GM18858 (cell line): Measurements from ENCODE around the gene APLP2.
A peak's percentile ranks its signal among the peaks of the same experiment; 100 is the strongest.

ENCODE experiments used
- ATAC-seq: cut with Tn5 transposase; IDR thresholded peaks from one replicate; pipeline ENCODE4 v1.9.1; 2021; ENCODE audit not compliant: unreplicated experiment

APLP2 gene

DNA sequence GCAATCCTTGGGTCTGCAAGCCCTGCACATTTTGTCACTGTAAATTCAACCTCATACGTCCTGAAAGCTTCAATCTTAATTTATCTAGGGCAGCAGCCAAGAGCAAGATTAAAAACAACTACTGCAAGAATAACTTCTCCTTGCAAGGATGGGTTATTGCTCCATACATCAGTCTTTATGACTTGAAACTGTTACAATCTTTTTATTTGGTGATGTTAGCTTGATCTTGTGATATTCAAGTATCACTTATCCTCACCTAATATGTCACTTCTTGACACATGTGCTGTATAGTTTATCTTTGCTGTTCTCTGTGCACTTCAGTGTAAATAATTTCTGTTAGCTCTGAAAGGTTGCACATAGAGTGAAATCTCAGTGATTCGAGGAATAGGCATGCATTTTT is 14.7 kb upstream of the APLP2 start:
- ATAC-seq = no peak

DNA sequence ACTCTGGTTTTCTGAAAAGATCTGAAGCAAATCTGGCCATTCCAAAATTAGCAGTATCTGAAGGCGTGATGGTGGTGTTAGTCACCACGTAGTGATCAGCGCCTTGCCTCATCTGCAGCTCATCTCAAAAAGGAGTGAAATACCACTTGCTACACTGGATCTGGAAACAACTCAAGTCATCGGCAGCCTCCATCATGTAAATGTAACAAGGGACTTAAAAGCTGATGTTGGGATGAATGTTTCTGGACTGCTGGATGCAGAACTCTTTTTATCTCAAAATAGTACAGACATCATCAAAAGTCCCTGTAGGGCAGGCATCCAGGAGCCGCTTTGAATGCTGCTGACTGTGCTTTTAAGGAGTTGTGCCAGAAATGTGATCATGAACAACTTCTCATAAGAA is 14.1 kb upstream of the APLP2 start:
- no peak for ATAC-seq

DNA sequence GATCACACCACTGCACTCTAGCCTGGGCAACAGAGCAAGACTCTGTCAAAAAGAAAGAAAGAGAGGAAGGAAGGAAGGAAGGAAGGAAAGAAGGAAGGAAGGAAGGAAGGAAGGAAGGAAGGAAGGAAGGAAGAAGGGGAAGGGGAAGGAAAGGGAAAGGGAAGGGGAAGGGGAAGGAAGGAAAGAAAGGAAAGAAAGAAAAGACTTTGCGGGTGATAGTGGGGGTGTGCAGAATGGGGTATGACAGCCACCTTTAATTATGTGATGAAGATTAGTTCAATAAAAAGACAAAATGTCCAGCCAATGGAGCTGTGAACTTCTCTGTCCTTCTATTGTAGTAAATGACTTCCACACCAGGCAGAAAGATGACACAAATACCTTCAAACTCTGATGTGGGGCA is 8.7 kb upstream of the APLP2 start:
- no peak for ATAC-seq

DNA sequence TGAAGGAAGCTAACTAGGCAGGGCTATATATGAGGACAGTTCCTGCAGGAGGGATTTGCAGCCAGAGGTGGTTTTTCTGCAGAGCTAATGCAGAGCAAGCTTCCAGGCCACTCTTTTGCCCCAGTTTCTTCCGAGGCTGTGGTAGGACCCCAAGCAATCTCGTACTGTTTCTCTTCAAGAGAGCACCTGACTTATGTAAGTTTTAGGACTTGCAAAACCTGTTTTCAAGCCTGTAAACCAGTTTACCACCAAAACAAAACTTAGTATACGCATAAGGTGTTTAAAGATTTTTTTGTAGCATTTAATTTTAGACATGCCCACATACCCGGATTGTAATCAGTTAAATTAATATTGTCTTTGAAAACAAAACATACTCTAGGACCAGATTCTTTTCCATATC is 7.7 kb upstream of the APLP2 start:
- ATAC-seq = no peak

DNA sequence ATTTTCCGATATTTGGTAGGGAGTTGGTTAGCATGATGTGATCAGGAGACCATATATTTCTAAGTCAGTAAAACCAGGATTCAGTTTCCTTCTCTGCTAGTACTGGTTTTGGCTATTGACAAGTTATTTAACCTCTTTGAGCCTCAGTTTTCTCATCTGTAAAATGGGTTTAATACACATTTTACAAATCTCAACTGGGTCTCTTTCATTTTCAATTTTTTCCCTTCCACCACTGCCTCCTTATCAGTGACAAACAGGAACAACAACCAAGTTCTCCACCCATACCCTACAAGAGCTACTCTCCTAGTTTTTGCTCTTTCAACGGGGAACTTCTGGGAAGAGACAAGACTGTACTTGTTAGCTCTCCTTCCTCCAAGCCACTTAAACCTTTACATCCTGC is 6.2 kb upstream of the APLP2 start:
- no peak for ATAC-seq

DNA sequence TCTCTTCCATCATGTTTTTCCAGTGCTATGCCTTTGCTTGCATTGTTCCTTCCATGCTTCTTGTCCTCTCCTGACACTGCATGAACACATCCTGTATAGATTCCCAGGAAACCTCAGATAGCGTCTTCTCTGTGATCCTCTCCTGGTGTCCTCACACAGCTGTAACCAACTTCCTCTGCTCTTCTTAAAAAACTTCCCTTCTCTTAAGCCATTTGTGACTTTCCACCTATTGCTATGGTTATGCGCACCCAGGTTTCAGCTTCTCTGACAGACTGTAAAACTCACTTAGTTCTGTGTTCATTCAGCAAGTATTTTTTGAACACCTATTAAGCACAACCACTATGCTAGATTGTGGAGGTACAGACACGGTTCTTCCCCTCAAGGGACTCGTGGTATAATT is 5.1 kb upstream of the APLP2 start:
- ATAC-seq = no peak

DNA sequence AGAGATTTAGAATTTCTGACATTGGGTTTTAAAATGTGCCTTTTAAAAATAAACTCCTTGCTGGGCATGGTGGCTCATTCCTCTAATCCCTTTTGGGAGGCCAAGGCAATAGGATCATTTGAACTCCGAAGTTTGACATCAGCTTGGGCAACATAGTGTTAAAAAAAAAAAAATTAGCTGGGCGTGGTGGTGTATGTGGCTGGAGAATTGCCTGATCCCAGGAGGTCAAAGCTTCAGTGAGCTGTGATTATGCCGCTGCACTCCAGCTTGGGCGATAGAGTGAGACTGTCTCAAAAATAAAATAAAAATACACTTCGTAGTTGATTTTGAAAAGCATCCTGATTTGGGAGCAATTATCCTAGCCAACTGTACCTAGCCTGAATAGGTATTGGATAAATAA is 3.4 kb upstream of the APLP2 start:
- no peak for ATAC-seq

DNA sequence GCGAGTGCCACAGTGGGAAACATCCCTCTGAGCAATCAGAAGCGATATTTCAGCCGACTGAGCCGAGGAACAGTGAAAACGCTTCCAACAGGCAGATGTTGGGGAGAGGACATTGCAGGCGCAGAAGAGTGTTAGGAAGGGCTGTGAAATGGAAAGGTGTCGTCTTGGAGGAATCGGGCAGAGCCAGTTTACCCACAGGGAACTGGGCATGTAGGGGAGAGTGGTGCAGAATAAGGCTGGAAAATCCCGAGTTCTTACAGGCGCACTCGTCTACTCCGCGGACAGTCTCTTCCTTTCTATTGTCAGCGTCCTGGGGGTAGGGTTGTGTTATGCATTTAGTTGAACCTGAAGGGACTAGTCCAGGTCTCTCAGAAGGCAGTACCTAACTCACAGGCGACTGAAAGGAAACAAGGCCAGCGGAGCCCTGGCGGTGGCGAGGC is 1.1 kb upstream of the APLP2 start:
- no peak for ATAC-seq

DNA sequence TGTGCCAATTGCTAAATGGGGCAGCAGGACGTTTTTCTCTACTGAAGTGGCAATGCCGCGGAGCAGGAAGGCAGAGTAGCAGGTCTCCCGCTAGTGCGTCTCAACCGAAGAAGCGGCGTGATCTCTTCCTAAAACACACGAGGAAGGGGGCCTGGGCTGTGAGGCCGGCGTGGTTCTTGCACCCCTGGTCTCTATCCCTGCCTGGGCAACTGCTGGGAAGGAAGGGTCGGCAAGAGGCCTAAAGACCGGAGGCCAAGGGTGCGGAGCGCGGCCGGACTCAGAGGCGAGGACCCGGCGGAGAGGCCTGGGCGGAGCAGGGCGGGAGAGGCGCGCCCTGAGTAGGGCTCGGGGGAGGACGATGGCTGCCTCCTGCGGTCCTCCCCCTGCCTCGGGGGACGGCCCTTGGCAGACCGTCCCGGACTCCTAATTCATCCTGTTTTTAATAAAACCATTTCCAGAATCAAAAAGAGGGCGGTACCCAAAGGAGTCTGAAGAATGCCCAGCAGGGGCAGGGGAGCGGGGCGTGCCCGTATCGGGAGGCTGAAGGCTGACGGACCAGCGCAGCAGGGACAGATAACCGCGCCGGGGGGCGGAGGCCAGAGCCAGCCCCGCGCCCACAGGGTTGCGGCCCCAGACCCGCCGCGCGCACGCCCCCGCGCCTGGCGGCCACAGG is 572 bp upstream of the APLP2 start:
- peak; percentile 25 for ATAC-seq

DNA sequence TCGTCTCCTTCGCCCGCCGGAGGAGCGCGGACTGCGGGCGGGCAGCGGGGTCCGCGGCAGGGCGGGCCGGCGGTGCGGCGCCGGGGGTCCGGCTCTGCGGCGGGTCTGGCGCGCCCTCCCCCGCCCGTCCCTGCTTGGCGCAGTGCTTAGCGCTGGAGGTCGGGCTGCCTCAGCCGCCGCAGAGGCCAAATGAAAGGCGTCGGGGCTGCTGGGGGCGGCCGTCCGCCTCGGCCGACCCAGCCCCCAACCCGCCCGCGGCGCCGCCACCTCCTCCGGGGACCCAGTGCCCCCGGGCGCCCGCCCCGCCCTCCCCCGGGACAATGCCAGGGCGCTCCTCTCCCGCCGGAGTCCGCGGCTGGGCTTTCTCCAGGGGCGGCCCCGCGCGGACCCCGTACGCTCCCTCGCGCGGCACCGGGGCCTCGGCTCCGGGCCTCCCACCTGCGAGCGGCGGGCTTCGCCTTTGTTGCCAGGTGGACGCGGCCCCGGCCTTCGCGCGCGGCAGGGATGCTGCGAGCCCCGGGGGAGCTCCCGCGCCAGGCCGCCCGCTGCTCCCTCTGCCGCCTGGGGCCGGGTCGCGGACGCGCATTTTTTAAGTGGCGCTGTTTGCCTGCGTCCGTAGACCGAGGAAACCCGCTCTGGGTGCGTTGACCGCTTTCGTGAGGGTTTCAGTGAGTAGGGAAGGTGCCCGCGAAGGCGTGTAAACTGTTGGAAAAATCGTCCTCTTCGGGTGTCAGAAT is 583 bp downstream of the APLP2 start:
- peak; percentile 21 for ATAC-seq

DNA sequence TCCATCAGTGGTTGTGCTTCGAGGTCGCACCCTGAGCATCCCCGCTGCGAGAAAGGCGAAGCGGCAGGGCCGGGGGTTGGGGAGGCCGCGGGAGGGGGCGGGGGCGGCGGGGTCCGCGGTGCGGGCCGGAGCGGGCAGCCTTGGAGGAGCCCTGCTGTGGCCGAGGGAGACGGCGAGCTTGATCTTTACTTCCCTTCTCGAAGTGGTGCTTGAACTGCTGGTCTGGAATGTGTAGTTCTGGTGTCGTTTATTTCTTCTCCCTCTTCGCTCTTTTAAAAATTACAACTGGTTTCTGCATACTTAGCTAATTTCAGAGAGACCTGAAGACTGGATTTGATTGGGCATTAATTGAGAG is 1.1 kb downstream of the APLP2 start:
- no peak for ATAC-seq

DNA sequence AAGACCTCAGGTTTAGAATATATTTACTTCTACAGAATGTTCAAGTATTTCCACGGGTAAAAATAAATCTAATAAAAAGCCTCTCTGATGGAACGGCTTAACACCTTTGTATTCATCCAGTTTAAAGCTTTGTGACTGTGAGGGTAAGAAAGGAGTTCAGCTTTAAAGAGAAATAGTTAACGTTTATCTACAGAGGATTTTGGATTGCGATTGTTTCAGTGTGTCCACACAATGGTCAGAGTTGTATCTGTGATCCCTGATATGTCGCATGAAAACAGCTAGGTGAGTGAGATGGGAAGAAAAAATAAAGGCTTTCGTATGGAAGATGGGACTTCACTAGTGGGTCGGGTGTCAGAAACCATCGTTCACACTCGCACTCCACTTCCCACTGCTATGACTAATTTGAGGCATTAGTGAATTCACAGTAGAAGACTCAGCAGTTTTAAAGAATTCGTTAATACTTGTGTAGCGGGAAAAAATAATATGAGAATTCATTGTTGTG is 1.6 kb downstream of the APLP2 start:
- no peak for ATAC-seq

DNA sequence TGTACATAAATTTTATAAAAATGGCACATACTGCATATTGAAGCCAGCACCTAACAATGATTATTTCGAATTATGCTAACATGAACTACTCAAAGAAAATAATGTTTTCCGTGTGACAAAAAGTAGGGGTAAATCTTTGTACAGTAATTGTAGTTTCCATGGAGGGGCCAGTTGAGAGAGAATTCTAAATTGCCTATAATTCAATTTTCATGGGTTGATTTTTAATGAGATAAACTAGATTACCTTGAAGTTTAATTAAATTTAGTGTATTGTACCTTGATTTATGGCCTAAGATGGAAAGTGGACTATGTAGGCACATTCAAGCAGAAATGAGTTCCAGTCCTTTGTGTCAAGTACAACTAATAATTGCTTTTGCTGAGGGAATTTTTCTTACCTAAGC is 5.0 kb downstream of the APLP2 start:
- ATAC-seq = no peak

DNA sequence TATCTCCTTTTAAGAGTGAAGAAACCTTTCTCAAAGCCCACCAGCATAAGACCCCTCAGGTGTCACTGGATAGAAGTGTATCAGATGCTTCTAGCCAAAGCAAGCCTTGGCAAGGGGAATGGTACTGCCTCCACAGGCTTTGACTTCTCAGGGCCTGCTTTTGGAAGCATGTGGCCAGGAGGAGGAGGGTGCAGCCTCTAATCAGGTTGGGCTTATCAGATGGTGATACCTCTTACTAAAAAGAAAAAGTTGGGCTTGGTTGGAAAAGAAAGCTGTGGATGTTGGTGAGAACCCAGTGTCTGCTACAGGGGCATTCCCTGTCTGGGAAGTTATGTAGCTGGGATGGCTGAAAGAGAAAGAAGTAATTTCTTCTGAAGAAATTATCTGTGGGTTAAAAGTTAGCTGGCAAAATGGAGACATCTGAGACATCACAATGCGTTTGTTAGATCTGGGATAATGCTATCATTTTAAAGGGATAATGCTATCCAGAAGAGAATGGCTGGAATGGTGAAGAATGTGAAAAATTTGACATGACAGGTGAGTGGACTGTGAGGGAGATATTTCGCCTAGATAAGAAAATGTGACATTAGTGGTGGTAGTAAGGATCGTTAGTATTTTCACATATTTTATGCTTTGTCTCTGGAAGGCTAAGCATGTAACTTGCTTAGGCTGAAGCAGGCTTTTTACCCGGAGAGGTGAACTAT is 7.2 kb downstream of the APLP2 start:
- ATAC-seq = no peak

DNA sequence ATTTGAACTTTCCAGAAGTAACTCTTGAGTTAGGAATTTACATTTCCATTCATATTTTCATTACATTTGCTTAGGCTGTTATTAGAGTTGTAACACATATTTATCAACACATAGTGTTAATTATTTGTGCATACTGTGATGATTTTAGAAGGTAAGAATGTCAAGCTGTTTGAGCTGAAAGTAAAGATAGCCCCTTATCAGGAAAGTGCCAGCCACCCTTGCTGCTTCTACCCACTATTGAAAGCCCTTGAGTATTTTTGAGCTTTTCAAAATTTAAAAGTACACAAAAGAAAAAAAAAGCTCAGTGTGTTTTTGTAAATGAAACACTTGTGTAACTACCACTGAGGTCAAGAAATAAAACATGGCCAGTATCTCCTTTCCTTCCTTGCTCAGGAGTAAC is 8.0 kb downstream of the APLP2 start:
- no peak for ATAC-seq

DNA sequence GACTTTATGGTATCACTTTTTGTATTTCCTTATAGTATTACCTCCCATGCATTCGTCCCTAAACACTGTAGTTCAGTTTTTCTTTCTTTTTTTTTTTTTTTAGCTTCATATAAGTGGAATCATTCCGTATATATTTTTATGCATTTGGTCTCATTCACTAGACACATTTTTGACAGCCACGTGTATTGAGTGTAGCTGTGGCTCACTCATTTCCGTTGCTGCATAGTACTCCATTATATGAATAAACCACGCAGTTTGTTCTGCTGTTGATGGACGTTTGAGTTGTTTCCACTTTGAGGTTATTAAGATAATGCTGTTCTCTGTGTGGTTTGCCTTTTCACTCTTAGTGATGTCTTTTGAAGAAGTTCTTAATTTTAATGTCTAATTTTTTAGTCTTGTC is 8.4 kb downstream of the APLP2 start:
- no peak for ATAC-seq

DNA sequence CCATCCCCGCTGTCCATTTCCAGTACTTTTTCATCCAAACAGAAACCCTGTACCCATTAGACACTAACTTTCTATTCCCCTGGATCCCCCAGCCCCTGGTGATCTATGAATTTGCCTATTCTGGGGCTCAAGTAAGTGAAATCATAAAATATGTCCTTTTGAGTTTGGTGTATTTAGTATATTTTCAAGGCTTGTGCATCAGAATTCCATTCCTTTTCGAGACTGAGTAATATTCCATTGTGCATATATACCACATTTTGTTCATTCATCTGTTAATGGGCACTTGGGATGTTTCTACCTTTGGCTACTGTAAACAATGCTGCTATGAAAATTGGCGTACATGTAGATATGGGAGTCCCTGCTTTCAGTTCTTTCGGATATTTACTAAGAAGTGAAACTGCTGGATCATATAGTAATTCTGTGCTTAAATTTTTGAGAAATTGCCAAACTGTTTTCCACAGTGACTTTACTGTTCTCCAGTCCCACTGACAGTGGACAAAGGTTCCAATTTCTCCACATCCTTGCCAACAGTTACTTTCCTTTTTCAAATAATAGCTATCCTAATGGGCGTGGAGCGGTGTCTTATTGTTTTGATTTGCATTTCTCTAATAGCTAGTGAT is 16.1 kb downstream of the APLP2 start:
- no peak for ATAC-seq

DNA sequence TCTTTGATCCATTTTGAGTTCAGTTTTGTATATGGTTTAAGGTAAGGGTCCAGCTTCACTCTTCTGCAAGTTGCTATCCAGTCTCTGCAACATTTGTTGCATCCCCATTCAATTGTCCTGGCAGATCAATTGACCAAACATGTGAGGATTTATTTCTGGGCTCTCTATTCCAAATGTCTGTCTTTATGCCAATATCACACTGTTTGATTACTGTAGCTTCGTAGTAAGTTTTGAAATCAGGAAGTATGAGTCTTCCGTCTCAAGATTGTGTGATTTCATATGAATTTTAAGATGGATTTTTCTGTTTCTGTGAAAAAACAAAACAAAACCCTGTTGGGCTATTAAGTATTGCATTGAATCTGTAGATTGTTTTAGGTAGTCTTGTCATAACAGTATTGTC is 17.0 kb downstream of the APLP2 start:
- no peak for ATAC-seq

DNA sequence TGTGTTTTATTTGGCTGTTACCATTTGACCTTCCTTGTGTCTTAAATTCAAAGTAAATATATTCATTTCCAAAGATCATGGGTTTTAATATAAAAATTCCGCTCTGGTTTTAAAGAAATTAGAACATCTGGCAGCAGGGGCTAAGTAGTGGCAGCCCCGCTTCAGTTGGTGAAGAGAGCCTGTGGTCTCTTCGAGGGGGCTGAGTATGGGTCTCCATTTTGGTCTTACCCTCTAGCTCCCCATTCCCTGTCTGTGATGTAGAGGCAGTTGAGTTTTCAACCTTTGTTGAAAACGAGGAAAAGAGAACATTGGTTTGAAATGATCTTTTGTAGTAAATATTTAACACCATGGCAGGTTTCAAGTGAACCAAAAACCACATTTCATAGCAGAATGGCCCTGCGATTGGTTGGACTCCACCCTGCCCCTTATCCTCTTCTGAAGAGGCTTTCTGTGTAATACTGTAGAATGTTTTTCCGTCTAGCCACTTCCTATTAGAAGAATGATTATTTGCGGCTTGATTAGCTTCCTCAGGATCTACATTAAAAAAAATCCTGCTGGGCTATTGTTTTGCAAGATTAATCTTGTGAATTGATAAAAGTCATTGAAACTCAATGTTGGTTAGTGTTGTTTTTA is 17.7 kb downstream of the APLP2 start:
- ATAC-seq = no peak

DNA sequence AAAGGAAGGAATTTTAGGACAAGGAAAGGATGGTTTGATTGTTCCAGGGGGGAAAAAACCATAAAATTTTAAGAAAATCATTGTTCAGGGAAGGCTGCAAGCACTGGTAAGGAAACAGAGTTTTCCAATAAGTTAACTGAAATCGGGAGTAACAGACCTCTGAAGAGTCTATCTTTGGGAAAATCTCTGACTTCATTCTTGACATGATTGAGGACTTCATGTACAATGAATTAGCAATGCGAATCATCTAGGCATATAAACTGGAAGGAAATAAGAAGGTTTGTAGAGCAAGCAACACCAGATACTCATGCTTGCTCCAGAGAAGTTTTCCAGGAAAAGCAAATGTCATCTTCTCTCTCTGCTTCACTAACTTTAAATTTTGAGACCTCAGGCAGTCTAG is 18.5 kb downstream of the APLP2 start:
- ATAC-seq = no peak
